ENCODE results near the gene PASK. TPM values are rescaled to one million over a fixed set of nuclear protein-coding genes. Genes with fewer than 3 reads are reported as not detected.

PASK gene
- total and polyA plus RNA-seq, 9 of the 15 experiments (the other 6 are each of a cell fraction or from before 2014, with no cell fraction given): 1.5 to 30.3 (median 9.9) TPM

- Histone ChIP-seq H3K4me2 (ENCODE audit: insufficient read depth, low read length) (no peak overlapping the region), H3K4me3 (no peak overlapping the region), H2AFZ (ENCODE audit: low read depth, low read length) (no peak overlapping the region), H3K27ac (ENCODE audit: extremely low read depth, low read depth, low read length) (no peak overlapping the region), H3K4me1 (replicated peaks in 1 of 2; ENCODE audit: control insufficient read depth in 2 of 2, insufficient read depth in 2 of 2, low read length in 2 of 2) (peaks cover 7 to 12% of the 10 kb centered on the region in 2 experiments; a peak in 2 of 5 replicates), H4K20me1 (replicated peaks; ENCODE audit: control insufficient read depth, insufficient read depth, low read length) (peaks cover 5% of the 10 kb centered on the region; the same call in 1 of the 2 replicates), H3K9me3 (replicated peaks; ENCODE audit: control insufficient read depth, insufficient read depth, low read depth, low read length) (no peaks in the 10 kb centered on the region), H3K79me2 (ENCODE audit: control insufficient read depth, insufficient read depth, low read length) (peaks cover 17% of the 10 kb centered on the region), H3K9ac (ENCODE audit: insufficient read depth in 1 of 2, low read depth in 2 of 2, low read length in 2 of 2) (no peak overlapping the region), H3K36me3 (ENCODE audit: control insufficient read depth, insufficient read depth, low read length) (peaks cover 38% of the 10 kb centered on the region; the same call in 2 of the 3 replicates), H3K9me1 (ENCODE audit: control insufficient read depth, insufficient read depth, low read length) (no peaks in the 10 kb centered on the region), H3K27me3 (ENCODE audit: control insufficient read depth in 2 of 2, insufficient read depth in 2 of 2, low read length in 2 of 2) (no peaks in the 10 kb centered on the region)
- DNase-seq (ENCODE audit: extremely low read depth in 1 of 4, low spot score in 3 of 4): no peak
- FAIRE-seq: no peak
- no peak for ATAC-seq
- TF ChIP-seq RFX1 (IDR thresholded peaks at IDR 0.05): peak; percentile 76
- no peak for TF ChIP-seq HES1 (IDR thresholded peaks at IDR 0.05; ENCODE audit: low read depth)
- 100% methylated on average over 1 of the region's 4 CpGs for WGBS (ENCODE audit: insufficient coverage, low coverage, missing lambda C conversion rate)
- in situ Hi-C loops (cut with MboI): no loop called here
- ChIA-PET CTCF (ENCODE audit: low intra/inter-chr PET ratio) (no interaction called here), POLR2A (no interaction called here)
- intact Hi-C loops (cut with micrococcal nuclease): no loop called here
- no TSS peak for BruUV-seq (replicated peaks)
These were observed 5.6 kb upstream of the PASK start for GRCh38 chr2:241154915-241155314.

- WGBS (ENCODE audit: insufficient coverage, low coverage, missing lambda C conversion rate): 88% methylated on average over 7 of the region's 7 CpGs
- Histone ChIP-seq H3K9me1 (ENCODE audit: control insufficient read depth, insufficient read depth, low read length) (no peaks in the 10 kb centered on the region), H3K4me3 (no peak overlapping the region), H3K9ac (ENCODE audit: insufficient read depth in 1 of 2, low read depth in 2 of 2, low read length in 2 of 2) (no peak overlapping the region), H4K20me1 (replicated peaks; ENCODE audit: control insufficient read depth, insufficient read depth, low read length) (peaks cover 5% of the 10 kb centered on the region; the same call in 1 of the 2 replicates), H3K36me3 (ENCODE audit: control insufficient read depth, insufficient read depth, low read length) (peaks cover 30% of the 10 kb centered on the region; the same call in 2 of the 3 replicates), H3K4me1 (replicated peaks in 1 of 2; ENCODE audit: control insufficient read depth in 2 of 2, insufficient read depth in 2 of 2, low read length in 2 of 2) (peaks cover 8 to 25% of the 10 kb centered on the region in 2 experiments; a peak in 4 of 5 replicates), H3K9me3 (replicated peaks; ENCODE audit: control insufficient read depth, insufficient read depth, low read depth, low read length) (no peaks in the 10 kb centered on the region), H3K4me2 (ENCODE audit: insufficient read depth, low read length) (no peak overlapping the region), H3K27me3 (ENCODE audit: control insufficient read depth in 2 of 2, insufficient read depth in 2 of 2, low read length in 2 of 2) (no peaks in the 10 kb centered on the region), H3K79me2 (ENCODE audit: control insufficient read depth, insufficient read depth, low read length) (peaks cover 17% of the 10 kb centered on the region), H3K27ac (ENCODE audit: extremely low read depth, low read depth, low read length) (no peak overlapping the region), H2AFZ (ENCODE audit: low read depth, low read length) (no peak overlapping the region)
- in situ Hi-C loops (cut with MboI) (no loop called here), intact Hi-C loops (cut with micrococcal nuclease) (no loop called here)
- ChIA-PET CTCF (ENCODE audit: low intra/inter-chr PET ratio) (no interaction called here), POLR2A (no interaction called here)
- ATAC-seq (no peak), FAIRE-seq (no peak), DNase-seq (ENCODE audit: extremely low read depth in 1 of 4, low spot score in 3 of 4) (no peak)
- no TSS peak for BruUV-seq (replicated peaks)
- TF ChIP-seq CREBBP (IDR thresholded peaks at IDR 0.05; ENCODE audit: low read depth, low read length) (no peak), ZNF212 (CRISPR knock-in tag; IDR thresholded peaks at IDR 0.05) (no peak), MYBL2 (IDR thresholded peaks at IDR 0.05; ENCODE audit: low read depth) (no peak), MYBL2 (CRISPR knock-in tag; IDR thresholded peaks at IDR 0.05; ENCODE audit: borderline replicate concordance) (no peak), STAT5B (CRISPR knock-in tag; IDR thresholded peaks at IDR 0.05) (no peak), E2F6 (IDR thresholded peaks at IDR 0.05; ENCODE audit: borderline replicate concordance in 1 of 2, extremely low read depth in 1 of 2, insufficient read depth in 1 of 2, insufficient read length in 1 of 2, low read depth in 1 of 2, low read length in 1 of 2, poor library complexity in 1 of 2, severe bottlenecking in 1 of 2) (no peak), PYGO2 (tag; IDR thresholded peaks at IDR 0.05) (no peak), KLF16 (IDR thresholded peaks at IDR 0.05) (no peak), THAP7 (CRISPR knock-in tag; IDR thresholded peaks at IDR 0.05) (no peak)
These were observed 4.3 kb upstream of the PASK start for GRCh38 chr2:241153616-241154015.
